Colonic mucosa (tissue), 4 donors: ENCODE measurements around the gene TBXA2R. TPM values are rescaled to one million over a fixed set of nuclear protein-coding genes. Genes with fewer than 3 reads are reported as not detected.

Experiments used
- DNase-seq: peaks from one replicate; pipeline ENCODE4 v3.0.0-alpha.2; 2020
- H3K27ac ChIP-seq: fragments of 200-600 bp; one replicate; pipeline ENCODE4 v1.8.0; 2021
- H3K27me3 ChIP-seq: fragments of 200-600 bp; one replicate; pipeline ENCODE4 v1.8.0; 2021
- H3K36me3 ChIP-seq: fragments of 200-600 bp; one replicate; pipeline ENCODE4 v1.8.0; 2021
- H3K4me1 ChIP-seq: fragments of 200-600 bp; one replicate; pipeline ENCODE4 v1.8.0; 2021; ENCODE audit warnings: mild to moderate bottlenecking
- H3K4me3 ChIP-seq: fragments of 200-600 bp; one replicate; pipeline ENCODE4 v1.8.0; 2021
- H3K9ac ChIP-seq, 2 donors: one replicate each; pipeline ENCODE4 v1.7.0; 2013; ENCODE audit warnings: control low read depth in 2 of 2, low read depth in 2 of 2, low read length in 2 of 2
- H3K9me3 ChIP-seq: fragments of 200-600 bp; one replicate; pipeline ENCODE4 v1.8.0; 2021
- intact Hi-C: fragments of 100-400 bp; cut with DNase I; formaldehyde crosslinking; loops from one replicate; pipeline ENCODE4 v1.14.1; 2022
- total RNA-seq, 2 donors: library from RNA; stranded (reverse); fragmentation: NEBNext Ultra II Directional in 1 of 2; extraction: Animal tissue kit (Norgen Biotek cat#: 25700) in 1 of 2; gene quantifications; one replicate each; pipeline ENCODE4 v1.2.1, GENCODE V29; 2021
- TF ChIP-seq, protein P1 (sequence below): fragments of 200-600 bp; IDR thresholded peaks from one replicate; pipeline ENCODE4 v1.8.0; 2022; ENCODE audit warnings: antibody characterized with exemption, mild to moderate bottlenecking
- donor health status: healthy.
- donor health status: DM: no; HTN: no; CAD: no.
- donor health status: DM: no; HTN: no; CAD: no.

TBXA2R gene
- total RNA-seq, 2 donors from 2014 or later, result 1.5 to 1.7 TPM

DNA sequence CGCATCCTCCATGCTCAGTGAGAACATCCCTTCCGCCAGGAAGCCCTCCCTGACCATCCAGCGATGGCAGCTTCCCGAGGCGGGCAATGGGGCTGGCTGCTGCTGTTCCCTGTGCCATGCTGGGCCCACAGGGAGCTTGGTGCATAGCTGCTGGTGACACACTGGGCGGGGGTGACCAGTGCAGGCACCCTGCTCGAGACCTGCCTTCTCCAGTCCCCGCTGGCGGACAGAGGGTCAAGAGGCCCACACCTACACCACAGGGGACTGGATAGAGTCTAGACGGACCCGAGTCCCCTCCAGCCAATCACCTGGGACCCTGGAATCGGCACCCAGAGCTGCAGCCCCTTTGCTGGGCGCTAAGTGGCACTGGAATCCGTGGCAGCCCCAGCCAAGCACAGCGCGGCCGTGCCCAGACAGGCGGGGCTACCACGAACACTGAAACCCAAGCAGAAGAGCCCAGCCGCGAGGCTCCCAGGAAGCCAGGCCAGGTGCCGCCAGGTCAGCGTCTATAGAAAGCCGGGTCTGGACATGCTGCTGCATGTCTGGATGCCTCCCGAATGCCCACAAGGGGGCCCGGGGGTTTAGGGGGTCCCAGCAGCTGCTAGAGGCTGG is 9.0 kb upstream of the TBXA2R start:
- no peak for DNase-seq
- TF ChIP-seq, protein P1, sequence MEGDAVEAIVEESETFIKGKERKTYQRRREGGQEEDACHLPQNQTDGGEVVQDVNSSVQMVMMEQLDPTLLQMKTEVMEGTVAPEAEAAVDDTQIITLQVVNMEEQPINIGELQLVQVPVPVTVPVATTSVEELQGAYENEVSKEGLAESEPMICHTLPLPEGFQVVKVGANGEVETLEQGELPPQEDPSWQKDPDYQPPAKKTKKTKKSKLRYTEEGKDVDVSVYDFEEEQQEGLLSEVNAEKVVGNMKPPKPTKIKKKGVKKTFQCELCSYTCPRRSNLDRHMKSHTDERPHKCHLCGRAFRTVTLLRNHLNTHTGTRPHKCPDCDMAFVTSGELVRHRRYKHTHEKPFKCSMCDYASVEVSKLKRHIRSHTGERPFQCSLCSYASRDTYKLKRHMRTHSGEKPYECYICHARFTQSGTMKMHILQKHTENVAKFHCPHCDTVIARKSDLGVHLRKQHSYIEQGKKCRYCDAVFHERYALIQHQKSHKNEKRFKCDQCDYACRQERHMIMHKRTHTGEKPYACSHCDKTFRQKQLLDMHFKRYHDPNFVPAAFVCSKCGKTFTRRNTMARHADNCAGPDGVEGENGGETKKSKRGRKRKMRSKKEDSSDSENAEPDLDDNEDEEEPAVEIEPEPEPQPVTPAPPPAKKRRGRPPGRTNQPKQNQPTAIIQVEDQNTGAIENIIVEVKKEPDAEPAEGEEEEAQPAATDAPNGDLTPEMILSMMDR, result no peak
- intact Hi-C loops, result no loop called here
- H3K4me1 ChIP-seq, result no peaks in the 10 kb centered on the region
- H3K4me3 ChIP-seq, result no peak overlapping the region
- H3K9me3 ChIP-seq, result no peaks in the 10 kb centered on the region
- H3K9ac ChIP-seq, result no peak overlapping the region
- no peaks in the 10 kb centered on the region for H3K36me3 ChIP-seq
- no peak overlapping the region for H3K27ac ChIP-seq
- no peaks in the 10 kb centered on the region for H3K27me3 ChIP-seq

DNA sequence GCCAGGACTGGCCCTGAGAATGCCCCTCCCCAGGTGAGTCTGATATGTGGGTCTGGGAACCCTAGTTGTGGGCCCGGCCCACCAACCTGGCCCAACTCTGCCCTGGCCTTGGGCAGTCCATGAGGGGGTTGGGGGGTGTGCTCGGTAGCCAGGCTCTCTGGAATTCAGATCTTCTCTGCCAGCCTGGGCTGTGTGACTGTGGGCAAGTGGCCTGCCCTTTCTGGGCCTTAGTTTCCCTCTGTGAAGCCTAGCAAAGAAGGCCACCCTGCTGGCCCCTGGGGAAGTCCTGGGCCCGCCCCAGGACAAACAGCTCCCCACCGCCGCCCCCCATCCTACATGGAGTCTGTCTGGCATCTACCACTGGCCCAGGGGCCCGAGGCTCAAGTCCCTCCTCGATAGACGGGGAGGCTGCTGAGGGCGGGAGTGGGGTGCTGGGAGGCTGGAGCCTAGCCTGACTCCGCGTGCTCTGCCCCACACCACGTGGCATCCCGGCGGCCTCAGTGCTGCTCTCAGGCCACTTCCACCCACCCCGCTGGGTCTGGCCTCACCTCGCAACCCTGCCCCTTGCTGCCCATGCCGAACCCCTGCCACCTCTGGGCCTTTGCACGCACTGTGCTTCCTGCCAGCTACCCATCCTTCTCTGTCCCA is 8.3 kb upstream of the TBXA2R start:
- H3K27ac ChIP-seq, result no peak overlapping the region
- intact Hi-C loops, result no loop called here
- DNase-seq, result no peak
- H3K27me3 ChIP-seq, result no peaks in the 10 kb centered on the region
- H3K36me3 ChIP-seq, result no peaks in the 10 kb centered on the region
- TF ChIP-seq, protein P1, result no peak
- H3K9me3 ChIP-seq, result no peaks in the 10 kb centered on the region
- H3K4me1 ChIP-seq, result no peaks in the 10 kb centered on the region
- no peak overlapping the region for H3K4me3 ChIP-seq
- no peak overlapping the region for H3K9ac ChIP-seq

DNA sequence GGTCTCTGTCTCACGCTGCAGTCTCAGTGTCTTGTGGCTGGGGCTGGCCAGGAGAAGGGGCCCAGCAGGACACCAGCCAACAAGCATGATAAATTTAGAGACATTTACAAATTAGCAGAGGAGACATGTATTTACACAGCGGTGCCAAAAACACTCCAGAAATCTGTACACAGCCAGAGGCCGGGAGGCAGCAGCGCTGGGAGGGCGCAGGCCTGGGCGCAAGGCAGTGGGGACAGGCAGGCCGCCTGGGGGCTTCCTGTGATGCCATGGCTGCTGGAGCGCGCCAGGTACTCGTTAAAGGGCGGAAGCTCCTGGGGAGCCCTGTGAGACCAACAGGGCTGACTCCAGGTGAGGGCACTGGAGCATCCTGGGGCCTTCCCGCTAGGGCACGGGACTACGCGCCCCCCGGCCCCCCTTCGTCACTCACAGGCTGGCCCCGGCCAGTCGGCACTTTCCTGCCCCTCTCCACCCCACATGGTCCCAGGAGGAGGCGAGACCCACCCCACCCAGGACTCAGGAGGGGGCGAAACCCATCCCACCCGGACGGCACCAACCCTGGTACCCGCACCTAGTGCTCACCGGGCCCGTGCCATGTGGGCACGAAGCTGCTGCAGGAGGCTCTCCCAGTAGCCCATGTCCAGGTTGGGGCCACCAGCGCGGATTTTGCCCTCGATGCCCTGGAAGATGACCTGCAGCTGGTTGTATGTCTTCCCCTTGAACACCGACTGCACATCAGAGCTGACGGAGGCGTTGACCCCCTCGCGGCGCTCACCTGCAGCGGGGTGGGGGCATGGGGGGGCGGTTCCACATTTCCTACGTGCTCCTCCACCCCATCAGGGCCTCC is 7.4 kb upstream of the TBXA2R start:
- no peak for DNase-seq
- Histone ChIP-seq H3K4me3 (no peak overlapping the region), H3K36me3 (no peaks in the 10 kb centered on the region), H3K27ac (no peak overlapping the region), H3K9me3 (no peaks in the 10 kb centered on the region), H3K9ac (no peak overlapping the region), H3K4me1 (no peaks in the 10 kb centered on the region), H3K27me3 (no peaks in the 10 kb centered on the region)
- intact Hi-C loops, result no loop called here
- TF ChIP-seq, protein P1, result no peak

DNA sequence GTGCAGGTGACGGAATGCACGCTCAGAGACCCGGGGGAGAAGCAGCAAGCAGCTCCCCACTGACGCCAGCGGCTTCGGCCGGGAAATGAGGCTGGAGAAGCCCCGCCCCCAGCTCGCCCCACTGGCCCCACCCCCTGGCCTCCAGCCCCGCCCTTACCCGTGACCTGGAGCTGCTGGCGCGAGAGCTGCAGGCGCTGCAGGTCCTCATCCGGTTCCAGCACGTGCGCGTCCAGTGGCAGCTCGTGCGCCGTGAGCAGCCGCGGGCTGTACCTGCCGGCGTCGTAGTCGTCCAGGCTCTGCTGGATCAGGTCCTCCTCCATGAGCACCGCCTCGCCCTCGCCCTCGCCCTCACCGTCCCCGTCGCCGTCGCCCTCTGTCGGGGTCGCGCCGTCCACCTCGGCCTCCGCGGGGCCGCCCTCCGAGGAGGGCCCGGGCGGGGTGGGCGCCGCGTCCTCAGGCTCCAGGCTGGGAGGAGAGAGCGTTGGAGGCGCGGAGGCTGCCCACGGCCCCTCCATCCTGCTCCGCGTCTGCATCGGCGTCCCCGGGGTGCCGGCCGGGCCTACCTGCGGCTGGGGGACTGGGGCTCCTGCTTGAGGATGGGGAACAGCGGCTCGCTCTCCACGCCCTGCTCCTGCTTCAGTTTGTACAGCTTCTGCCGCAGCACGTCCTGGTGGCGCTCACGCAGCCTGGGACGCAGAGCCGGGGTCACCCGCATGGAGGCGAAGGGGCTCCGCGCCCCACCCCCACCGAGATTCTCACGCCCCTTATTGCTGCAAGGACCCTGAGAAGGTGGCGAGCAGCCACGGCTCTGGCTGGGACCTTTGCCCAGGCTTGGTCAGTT is 6.4 kb upstream of the TBXA2R start:
- H3K9ac ChIP-seq, result no peak overlapping the region
- TF ChIP-seq, protein P1, result no peak
- no peaks in the 10 kb centered on the region for H3K4me1 ChIP-seq
- H3K9me3 ChIP-seq, result no peaks in the 10 kb centered on the region
- H3K27me3 ChIP-seq, result no peaks in the 10 kb centered on the region
- intact Hi-C loops, result no loop called here
- no peak overlapping the region for H3K4me3 ChIP-seq
- no peaks in the 10 kb centered on the region for H3K36me3 ChIP-seq
- DNase-seq, result no peak
- no peak overlapping the region for H3K27ac ChIP-seq

DNA sequence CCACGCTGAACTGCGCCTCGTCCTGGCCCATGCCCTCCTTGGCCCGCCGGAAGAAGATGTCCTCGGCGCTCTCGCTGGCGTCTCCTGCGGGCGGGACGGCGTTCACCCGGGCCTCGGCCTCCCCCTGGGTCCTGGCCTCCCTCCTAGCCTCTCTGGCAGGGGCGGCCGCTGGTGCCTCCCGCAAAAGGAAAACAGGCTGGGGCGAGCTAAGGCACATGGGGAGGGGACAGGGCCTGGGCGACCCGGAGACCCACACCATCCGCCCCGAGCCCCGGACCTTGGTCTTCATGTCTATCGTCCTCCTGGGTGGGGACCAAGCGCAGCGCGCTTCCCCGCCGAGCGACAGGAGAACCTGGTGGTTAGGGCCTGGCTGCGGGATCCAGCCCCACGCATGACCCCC is 5.7 kb upstream of the TBXA2R start:
- H3K36me3 ChIP-seq, result no peaks in the 10 kb centered on the region

More for the DNA sequence above, 5.7 kb upstream of the TBXA2R start:
- TF ChIP-seq, protein P1, result no peak
- no peak overlapping the region for H3K9ac ChIP-seq
- intact Hi-C loops, result no loop called here
- no peak for DNase-seq
- H3K4me1 ChIP-seq, result peaks cover 4% of the 10 kb centered on the region
- H3K27me3 ChIP-seq, result no peaks in the 10 kb centered on the region
- H3K4me3 ChIP-seq, result no peak overlapping the region
- no peaks in the 10 kb centered on the region for H3K9me3 ChIP-seq
- no peak overlapping the region for H3K27ac ChIP-seq
